NCI-H2227 treated with DMSO at 0.1 percent for 48 hours (cell line): ENCODE data around the gene HOXA11.

Experiments used
- DNase-seq: peaks from one replicate; lab custom pipeline; 2025; lab: John Stamatoyannopoulos, UW

HOXA11 gene

GRCh38 chr7:27158436-27159265 is 26.4 kb downstream of the HOXA11 start:
- DNase-seq: no peak

DNA sequence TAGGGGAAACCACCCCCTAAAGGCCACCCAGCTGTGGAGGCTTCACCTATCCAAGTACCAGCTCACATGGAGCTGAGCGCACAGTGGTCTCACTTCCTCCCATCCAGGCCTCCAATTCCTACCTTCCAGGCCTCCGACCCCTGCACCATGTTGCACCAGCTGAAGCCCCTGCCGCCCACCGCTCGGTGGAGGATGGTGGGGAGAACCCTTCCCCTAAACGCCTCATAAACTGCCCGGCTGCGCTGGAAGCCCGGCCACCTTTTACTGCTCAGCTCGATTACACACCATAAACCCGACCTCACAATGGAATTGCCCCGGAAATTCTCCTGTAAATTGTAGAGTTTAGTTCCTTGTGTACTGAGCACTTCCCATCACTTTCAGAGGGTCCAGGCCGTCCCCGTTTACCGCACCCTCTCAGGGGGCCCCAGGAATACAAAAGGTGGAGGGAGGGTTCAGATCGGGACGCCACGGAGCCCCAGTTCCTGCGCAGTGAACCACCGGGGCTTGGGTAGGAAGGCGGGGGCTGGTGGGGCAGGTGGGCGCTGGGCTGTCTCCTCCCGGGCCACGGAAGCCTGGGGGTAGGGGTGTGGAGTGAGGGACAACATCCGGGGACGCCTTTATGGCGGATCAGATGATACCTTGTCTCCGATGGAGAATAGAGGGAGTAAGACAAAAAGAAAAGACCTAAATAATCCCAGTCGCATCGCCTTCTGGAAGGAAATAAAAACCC is 27.2 kb downstream of the HOXA11 start:
- DNase-seq: no peak

GRCh38 chr7:27156916-27157701 is 27.9 kb downstream of the HOXA11 start:
- no peak for DNase-seq

GRCh38 chr7:27156508-27156898 is 28.5 kb downstream of the HOXA11 start, which contains the start of gene HOXA7:
HOXA7 (minus strand) TSS chr7:27156675; CDS start chr7:27156545, 130 bp downstream.
- DNase-seq: peak; percentile 27

GRCh38 chr7:27155816-27156507 is 29.1 kb downstream of the HOXA11 start:
- DNase-seq: no peak

DNA sequence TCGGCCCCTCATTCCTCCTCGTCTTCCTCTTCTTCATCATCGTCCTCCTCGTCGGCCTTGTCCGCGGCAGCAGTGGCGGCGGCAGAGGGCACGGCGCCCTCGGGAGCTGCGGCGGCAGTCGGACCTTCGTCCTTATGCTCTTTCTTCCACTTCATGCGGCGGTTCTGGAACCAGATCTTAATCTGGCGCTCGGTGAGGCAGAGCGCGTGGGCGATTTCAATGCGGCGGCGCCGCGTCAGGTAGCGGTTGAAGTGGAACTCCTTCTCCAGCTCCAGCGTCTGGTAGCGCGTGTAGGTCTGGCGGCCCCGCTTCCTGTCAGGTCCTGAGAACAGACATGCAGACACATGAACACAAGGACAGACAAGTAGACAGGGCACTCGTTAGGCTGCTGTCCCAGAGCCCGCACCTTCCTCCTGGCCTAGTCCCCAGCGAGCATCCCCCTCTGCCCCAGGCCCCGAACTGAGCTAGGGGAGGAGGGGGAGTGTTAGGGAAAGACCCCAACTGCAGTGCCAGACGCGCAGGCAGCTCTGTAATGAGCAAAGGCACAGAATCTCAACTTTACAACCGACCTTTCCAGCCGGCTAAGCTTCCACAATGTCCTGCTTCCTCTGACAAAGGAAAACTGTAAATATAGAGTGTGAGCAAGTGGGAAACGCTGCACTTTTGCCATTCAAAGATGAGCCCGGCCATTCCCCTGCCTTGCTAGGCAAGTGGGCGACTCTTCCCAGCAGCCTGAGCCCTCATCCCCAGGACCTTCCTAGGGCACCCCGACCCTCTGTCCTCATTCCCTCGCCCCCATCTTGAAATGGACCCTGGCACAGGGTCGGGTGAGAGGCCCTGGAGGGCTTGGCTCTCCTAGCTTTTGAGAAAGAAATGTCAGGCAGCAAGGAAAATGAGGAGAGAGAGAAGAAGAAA is 29.9 kb downstream of the HOXA11 start:
- DNase-seq: no peak

- no peak for DNase-seq
Measured at GRCh38 chr7:27154369-27154768, 30.7 kb downstream of the HOXA11 start.

- no peak for DNase-seq
Measured at GRCh38 chr7:27153526-27153925, 31.5 kb downstream of the HOXA11 start.

- DNase-seq: no peak
Measured at GRCh38 chr7:27152816-27153442, 32.1 kb downstream of the HOXA11 start.

GRCh38 chr7:27151931-27152815 is 32.9 kb downstream of the HOXA11 start, which contains the start of gene HOXA3:
HOXA3 (minus strand) TSS chr7:27152583; CDS start chr7:27110640, 41,943 bp downstream.
- DNase-seq: no peak

DNA sequence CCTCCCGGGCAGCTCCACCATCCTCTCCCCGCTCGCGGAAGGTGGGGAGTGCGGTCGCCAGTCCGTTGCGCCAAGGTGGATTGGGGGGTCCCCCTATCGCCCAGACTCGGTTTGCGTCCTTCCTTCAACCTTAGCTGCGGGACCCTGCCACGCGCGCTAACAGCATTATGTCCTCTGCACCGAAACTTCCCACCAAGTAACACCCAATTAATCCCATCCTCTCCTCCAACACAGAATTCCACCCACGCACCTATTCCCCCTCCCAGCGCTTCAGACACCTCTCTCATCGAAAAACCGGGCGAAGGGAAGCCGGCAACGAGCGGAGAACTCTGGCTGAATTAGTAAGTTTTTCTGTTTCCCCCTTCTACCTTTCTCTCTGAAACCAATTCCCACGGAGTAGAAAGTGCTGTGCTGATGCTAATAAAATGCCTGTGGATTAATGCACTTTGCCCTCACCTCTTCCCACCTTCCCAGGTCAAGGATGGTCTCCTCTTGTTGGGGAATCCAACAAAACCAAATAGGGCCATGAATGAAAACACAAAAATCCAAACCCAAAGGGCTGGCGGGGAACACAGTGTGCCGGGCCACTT is 33.6 kb downstream of the HOXA11 start:
- DNase-seq: no peak

DNA sequence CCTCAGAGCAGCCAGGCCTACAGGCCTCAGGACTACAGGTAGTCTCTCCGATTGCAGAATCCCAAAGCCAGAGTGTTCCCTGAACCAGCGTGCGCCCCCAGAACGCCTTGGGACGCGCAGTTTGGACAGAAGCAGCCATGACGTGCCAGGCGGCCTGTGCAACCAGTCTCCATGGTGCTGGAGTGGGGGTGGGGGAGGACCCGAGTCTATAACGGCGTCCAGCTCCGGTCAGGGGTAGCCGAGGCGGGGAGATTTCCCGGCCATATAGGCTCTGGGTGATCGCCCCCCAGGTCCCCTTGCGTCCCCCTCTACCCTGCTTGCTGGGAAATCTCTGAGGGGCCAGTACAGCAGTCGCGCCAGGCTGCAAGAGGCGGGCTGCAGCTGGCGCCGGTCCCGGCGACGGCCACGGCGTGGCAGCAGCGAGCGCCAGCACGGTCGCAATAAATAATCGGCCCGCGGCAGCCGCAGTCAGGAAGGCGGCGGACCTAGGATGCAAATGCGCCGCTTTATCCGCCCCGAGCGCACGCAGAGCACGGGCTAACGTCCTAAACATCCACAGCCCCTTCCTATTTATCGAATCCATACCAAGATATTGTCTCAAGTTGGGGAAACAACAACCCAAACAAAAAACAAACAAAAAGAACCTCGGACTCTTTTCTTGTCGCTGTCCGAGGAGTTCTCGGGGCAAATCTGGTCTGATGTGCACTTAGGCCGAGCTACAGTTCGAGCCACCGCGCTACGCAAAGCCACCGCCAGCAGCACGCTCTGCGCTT is 34.3 kb downstream of the HOXA11 start:
- peak; percentile 77 for DNase-seq

- DNase-seq: no peak
Measured at GRCh38 chr7:27149842-27150567, 35.0 kb downstream of the HOXA11 start.

DNA sequence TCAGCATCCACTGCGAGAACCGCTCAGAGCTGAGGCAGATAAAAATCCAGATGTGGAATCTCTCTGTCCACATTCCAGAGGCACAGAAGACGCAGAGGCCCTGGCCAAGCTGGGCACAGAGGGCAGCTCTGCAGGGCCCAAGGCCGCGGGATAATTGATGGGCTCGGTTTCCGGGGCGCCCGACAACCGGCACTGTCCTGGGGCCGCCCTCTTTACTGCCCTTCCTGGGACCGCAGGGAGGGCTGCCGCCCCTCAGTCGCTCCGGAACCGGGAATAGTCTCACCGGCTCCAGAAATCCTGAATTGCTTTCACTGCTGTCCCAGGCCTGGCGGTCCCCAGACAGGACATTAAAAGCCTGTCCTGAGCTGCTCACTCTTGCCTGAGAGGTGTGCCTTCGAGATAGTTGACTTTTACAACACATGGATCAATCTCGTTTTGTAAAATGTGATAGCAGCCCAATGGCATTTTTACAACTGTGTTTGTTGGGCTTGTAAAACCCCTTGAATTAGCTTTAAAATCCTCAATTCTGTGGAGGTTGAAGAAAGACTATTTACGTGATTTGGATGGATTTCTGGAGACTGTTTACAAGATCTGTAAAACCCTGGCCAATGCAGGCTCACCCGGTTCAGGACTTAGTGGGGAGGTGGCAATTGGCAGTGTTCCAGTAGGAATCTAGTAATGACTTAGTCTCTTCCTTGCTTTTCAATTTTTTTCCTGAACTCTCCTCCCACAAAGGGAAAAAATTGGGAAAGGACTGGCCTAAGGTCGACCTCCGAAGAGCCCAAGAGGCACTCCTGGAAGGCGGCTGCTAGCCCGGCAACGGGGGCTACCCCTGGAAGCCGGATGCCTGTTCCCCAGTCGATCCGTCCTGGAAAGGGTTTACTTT is 36.0 kb downstream of the HOXA11 start:
- no peak for DNase-seq

- DNase-seq: no peak
Measured at GRCh38 chr7:27148031-27148755, 36.8 kb downstream of the HOXA11 start.
